Activated CD4-positive, alpha-beta T cell treated with anti-CD3 and anti-CD28 coated beads for 4 hours (primary cell): ENCODE measurements around the gene CELSR1.
"Not testable (repeated sequence)": the region's sequence is repeated elsewhere in the genome, so short reads cannot be mapped to it uniquely, and the experiment has no call there.

Experiments used
- DNase-seq, 2 donors: peaks; one replicate each; pipeline ENCODE4 v3.0.0-alpha.2; 2020

CELSR1 gene

GRCh38 chr22:46478083-46478551 is 59.3 kb downstream of the CELSR1 start:
- no peak for DNase-seq

GRCh38 chr22:46476547-46476941 is 60.9 kb downstream of the CELSR1 start:
- no peak for DNase-seq

GRCh38 chr22:46473896-46474557 is 63.4 kb downstream of the CELSR1 start:
- no peak for DNase-seq

- no peak for DNase-seq
Measured at GRCh38 chr22:46473021-46473779, 64.2 kb downstream of the CELSR1 start.

- no peak for DNase-seq
Measured at GRCh38 chr22:46472722-46473016, 64.8 kb downstream of the CELSR1 start.

GRCh38 chr22:46471901-46472721 is 65.3 kb downstream of the CELSR1 start:
- DNase-seq = no peak

- not testable (repeated sequence) for DNase-seq
Measured at GRCh38 chr22:46471330-46471729, 66.1 kb downstream of the CELSR1 start.

- no peak for DNase-seq
Measured at GRCh38 chr22:46469711-46470110, 67.7 kb downstream of the CELSR1 start.

- DNase-seq = no peak
Measured at GRCh38 chr22:46467006-46467405, 70.4 kb downstream of the CELSR1 start.

GRCh38 chr22:46466255-46466676 is 71.2 kb downstream of the CELSR1 start:
- no peak for DNase-seq

- no peak for DNase-seq
Measured at GRCh38 chr22:46465793-46466192, 71.6 kb downstream of the CELSR1 start.

- no peak for DNase-seq
Measured at GRCh38 chr22:46465345-46465720, 72.1 kb downstream of the CELSR1 start.

- DNase-seq = no peak
Measured at GRCh38 chr22:46464701-46465344, 72.6 kb downstream of the CELSR1 start.

GRCh38 chr22:46464296-46464695 is 73.1 kb downstream of the CELSR1 start:
- DNase-seq = no peak

GRCh38 chr22:46463435-46464227 is 73.8 kb downstream of the CELSR1 start:
- DNase-seq = no peak

- no peak for DNase-seq
Measured at GRCh38 chr22:46462726-46463371, 74.6 kb downstream of the CELSR1 start.

- no peak for DNase-seq
Measured at GRCh38 chr22:46461566-46462180, 75.7 kb downstream of the CELSR1 start.

GRCh38 chr22:46460857-46461256 is 76.6 kb downstream of the CELSR1 start:
- no peak for DNase-seq

GRCh38 chr22:46459347-46460065 is 77.9 kb downstream of the CELSR1 start:
- no peak for DNase-seq

- DNase-seq = no peak
Measured at GRCh38 chr22:46458525-46458924, 78.9 kb downstream of the CELSR1 start.
